ENCODE measurements around the gene NCS1. TPM values are rescaled to one million over a fixed set of nuclear protein-coding genes. Genes with fewer than 3 reads are reported as not detected.

The NCS1 gene
- total and polyA plus RNA-seq, 2 donors (not counting 1 experiment from before 2014, with no cell fraction given) = 44.9 to 52.0 TPM

- no peaks in the 10 kb centered on the region for H4K20me1 ChIP-seq (ENCODE audit: control insufficient read depth, extremely low read depth, insufficient read depth, low read length)
Observed at GRCh38 chr9:130211548-130212226, 39.5 kb downstream of the NCS1 start.

GRCh38 chr9:130212543-130213297, 40.5 kb downstream of the NCS1 start:
- H2AFZ ChIP-seq (ENCODE audit: low read length) = no peak overlapping the region
- no peaks in the 10 kb centered on the region for H3K27me3 ChIP-seq (ENCODE audit: control insufficient read depth, insufficient read depth, low read length)
- no peak overlapping the region for H3K27ac ChIP-seq (ENCODE audit: insufficient read depth, low read length)
- H3K4me3 ChIP-seq (replicated peaks in 1 of 4; ENCODE audit: control extremely low read depth in 1 of 4, insufficient read depth in 1 of 4, low read depth in 3 of 4, low read length in 4 of 4) = no peak overlapping the region
- no peak for TF ChIP-seq EZH2 (IDR thresholded peaks at IDR 0.05; ENCODE audit: low read length, missing control alignments)
- TF ChIP-seq CTCF (conservative IDR thresholded peaks at IDR 0.05 in 1 of 2, IDR thresholded peaks at IDR 0.05 in 1 of 2; ENCODE audit: low read depth in 1 of 2, low read length in 2 of 2) = no peak
- H3K36me3 ChIP-seq (ENCODE audit: control insufficient read depth, insufficient read depth, low read length) = no peaks in the 10 kb centered on the region
- no peaks in the 10 kb centered on the region for H4K20me1 ChIP-seq (ENCODE audit: control insufficient read depth, extremely low read depth, insufficient read depth, low read length)
- H3K9me3 ChIP-seq (ENCODE audit: control insufficient read depth, insufficient read depth, low read depth, low read length) = no peaks in the 10 kb centered on the region
- H3K9ac ChIP-seq (ENCODE audit: insufficient read depth, low read length) = no peak overlapping the region
- H3K4me1 ChIP-seq (ENCODE audit: control insufficient read depth, extremely low read depth, insufficient read depth, low read length) = peaks cover 2% of the 10 kb centered on the region
- no peak overlapping the region for H3K4me2 ChIP-seq (ENCODE audit: extremely low read depth, insufficient read depth, low read length)
- peaks cover 3% of the 10 kb centered on the region for H3K79me2 ChIP-seq (ENCODE audit: control insufficient read depth, insufficient read depth, low read length)
- DNase-seq (ENCODE audit: low read depth in 2 of 2) = no peak

More at GRCh38 chr9:130211548-130212226, 39.5 kb downstream of the NCS1 start:
- TF ChIP-seq EZH2 (IDR thresholded peaks at IDR 0.05; ENCODE audit: low read length, missing control alignments) (no peak), CTCF (conservative IDR thresholded peaks at IDR 0.05 in 1 of 2, IDR thresholded peaks at IDR 0.05 in 1 of 2; ENCODE audit: low read depth in 1 of 2, low read length in 2 of 2) (no peak)
- peaks cover 2% of the 10 kb centered on the region for H3K4me1 ChIP-seq (ENCODE audit: control insufficient read depth, extremely low read depth, insufficient read depth, low read length)
- no peaks in the 10 kb centered on the region for H3K36me3 ChIP-seq (ENCODE audit: control insufficient read depth, insufficient read depth, low read length)
- no peak overlapping the region for H3K27ac ChIP-seq (ENCODE audit: insufficient read depth, low read length)
- H3K27me3 ChIP-seq (ENCODE audit: control insufficient read depth, insufficient read depth, low read length) = no peaks in the 10 kb centered on the region
- H3K4me3 ChIP-seq (replicated peaks in 1 of 4; ENCODE audit: control extremely low read depth in 1 of 4, insufficient read depth in 1 of 4, low read depth in 3 of 4, low read length in 4 of 4) = no peak overlapping the region
- no peak for DNase-seq (ENCODE audit: low read depth in 2 of 2)
- H3K9me3 ChIP-seq (ENCODE audit: control insufficient read depth, insufficient read depth, low read depth, low read length) = no peaks in the 10 kb centered on the region
- no peak overlapping the region for H3K9ac ChIP-seq (ENCODE audit: insufficient read depth, low read length)
- H2AFZ ChIP-seq (ENCODE audit: low read length) = no peak overlapping the region
- no peak overlapping the region for H3K4me2 ChIP-seq (ENCODE audit: extremely low read depth, insufficient read depth, low read length)
- H3K79me2 ChIP-seq (ENCODE audit: control insufficient read depth, insufficient read depth, low read length) = peaks cover 3% of the 10 kb centered on the region

- H3K27me3 ChIP-seq (ENCODE audit: control insufficient read depth, insufficient read depth, low read length) = no peaks in the 10 kb centered on the region
- DNase-seq (ENCODE audit: low read depth in 2 of 2) = peak; percentile 17 to 29
- peaks cover 2% of the 10 kb centered on the region for H3K4me1 ChIP-seq (ENCODE audit: control insufficient read depth, extremely low read depth, insufficient read depth, low read length)
- TF ChIP-seq CTCF (conservative IDR thresholded peaks at IDR 0.05 in 1 of 2, IDR thresholded peaks at IDR 0.05 in 1 of 2; ENCODE audit: low read depth in 1 of 2, low read length in 2 of 2) (no peak), EZH2 (IDR thresholded peaks at IDR 0.05; ENCODE audit: low read length, missing control alignments) (no peak)
- no peaks in the 10 kb centered on the region for H4K20me1 ChIP-seq (ENCODE audit: control insufficient read depth, extremely low read depth, insufficient read depth, low read length)
- H3K27ac ChIP-seq (ENCODE audit: insufficient read depth, low read length) = no peak overlapping the region
- H3K36me3 ChIP-seq (ENCODE audit: control insufficient read depth, insufficient read depth, low read length) = peaks cover 4% of the 10 kb centered on the region
- no peaks in the 10 kb centered on the region for H3K9me3 ChIP-seq (ENCODE audit: control insufficient read depth, insufficient read depth, low read depth, low read length)
- H3K4me2 ChIP-seq (ENCODE audit: extremely low read depth, insufficient read depth, low read length) = no peak overlapping the region
- H3K9ac ChIP-seq (ENCODE audit: insufficient read depth, low read length) = no peak overlapping the region
- no peak overlapping the region for H3K4me3 ChIP-seq (replicated peaks in 1 of 4; ENCODE audit: control extremely low read depth in 1 of 4, insufficient read depth in 1 of 4, low read depth in 3 of 4, low read length in 4 of 4)
- peaks cover 3% of the 10 kb centered on the region for H3K79me2 ChIP-seq (ENCODE audit: control insufficient read depth, insufficient read depth, low read length)
- H2AFZ ChIP-seq (ENCODE audit: low read length) = no peak overlapping the region
Observed at GRCh38 chr9:130213911-130214761, 41.9 kb downstream of the NCS1 start.

Data from fibroblast of lung (primary cell).